ENCODE results near the gene TRAF3IP1.

GRCh38 chr2:238313289-238313990, 6.9 kb upstream of the TRAF3IP1 start:
- TF ChIP-seq POLR2AphosphoS5 (IDR thresholded peaks at IDR 0.05; ENCODE audit: borderline replicate concordance, low read depth, low read length), result no peak
- no peak for TF ChIP-seq EZH2 (IDR thresholded peaks at IDR 0.05)
